A549 treated with AZD2906 at 1 μM for 4 hours (cell line): ENCODE measurements around the gene FTHL17. TPM values are rescaled to one million over a fixed set of nuclear protein-coding genes. Genes with fewer than 3 reads are reported as not detected.

Experiments used
- total RNA-seq: library from RNA; stranded (reverse); fragments of 200-300 nt; extraction: Qiagen RNA extraction; gene quantifications from 5 replicates; pipeline ENCODE4 v1.2.3, GENCODE V29; 2022

FTHL17 gene
- total RNA-seq, result not detected in 5 replicates

DNA sequence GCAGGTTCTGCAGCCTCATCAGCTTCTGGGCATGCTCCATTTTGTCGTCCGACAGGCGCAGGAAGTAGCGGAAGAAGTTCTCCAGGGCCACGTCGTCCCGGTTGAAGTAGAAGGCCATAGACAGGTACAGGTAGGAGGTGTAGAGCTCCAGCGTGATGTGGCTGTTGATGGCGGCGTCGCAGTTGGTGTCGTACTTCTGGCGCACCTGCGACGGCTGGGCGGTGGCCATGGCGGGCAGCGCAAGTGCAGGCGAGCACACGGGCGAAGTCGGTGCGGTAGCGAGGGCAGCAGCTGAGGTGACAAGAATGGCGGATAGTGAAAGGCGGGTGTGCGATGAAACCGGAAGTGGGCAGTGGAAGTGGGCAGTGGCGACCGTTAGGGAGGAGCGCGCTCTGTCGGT, at the start of gene FTHL17:
TSS of gene FTHL17 (minus strand) at position 317 of the 400 bp plus-strand sequence. CDS start at position 229, 88 bp downstream.

Other genes starting within 250 kb of the FTHL17 start
- gene TAB3, start 182.8 kb downstream of the FTHL17 start, total RNA-seq, result 7.7 to 10.6 TPM (median 9.1 TPM) in 5 replicates